Heart left ventricle (tissue), 13 donors: ENCODE results near the gene DLX3.

ENCODE experiments used
- POLR2A ChIP-seq, 2 donors: fragments of 450-650 bp; IDR thresholded peaks; one replicate each; pipeline ENCODE4 v1.6.1; 2017; ENCODE audit warnings: antibody characterized with exemption in 2 of 2, mild to moderate bottlenecking in 2 of 2, moderate library complexity in 2 of 2
- TF ChIP-seq, protein P1 (sequence below), 12 donors: fragments of 200-600 bp; sonication (generic) in 4 of 12; IDR thresholded peaks; one replicate each; pipeline versions ENCODE4 v1.5.0 to v1.8.0; 2018 to 2022; ENCODE audit warnings: antibody characterized with exemption in 12 of 12, mild to moderate bottlenecking in 5 of 12
- donor health status: ischemic (EF 13 %, LVEDD 7.1; RV severe dilation, severe dysfunction).
- donor health status: DM: no; HTN: yes; CAD: no.
- donor health status: DM: no; HTN: no; CAD: no.
- donor health status: ischemic (EF 25% LVEDD 6.9; RV normal size, moderate dysfunction).
- donor health status: ischemic (EF 25% LVEDD 5.7; RV mildly dilated, moderate dysfunction).
- donor health status: ischemic (EF 35%, LVEDD 5.7; RV mildly dilated, moderate dysfunction).
- donor health status: nonischemic (EF 11% LVEDD 7.7; RV severe dilation, severe dysfunction).
- donor health status: DM: yes; HTN: yes; CAD: no.
- donor health status: PGD.
- donor health status: ischemic (EF 29% LVEDD 5.4; RV normal size, mild dysfunction).
- donor health status: nonischemic (EF 23%, LVEDD 6.1; RV moderate dilation, normal function).

DNA sequence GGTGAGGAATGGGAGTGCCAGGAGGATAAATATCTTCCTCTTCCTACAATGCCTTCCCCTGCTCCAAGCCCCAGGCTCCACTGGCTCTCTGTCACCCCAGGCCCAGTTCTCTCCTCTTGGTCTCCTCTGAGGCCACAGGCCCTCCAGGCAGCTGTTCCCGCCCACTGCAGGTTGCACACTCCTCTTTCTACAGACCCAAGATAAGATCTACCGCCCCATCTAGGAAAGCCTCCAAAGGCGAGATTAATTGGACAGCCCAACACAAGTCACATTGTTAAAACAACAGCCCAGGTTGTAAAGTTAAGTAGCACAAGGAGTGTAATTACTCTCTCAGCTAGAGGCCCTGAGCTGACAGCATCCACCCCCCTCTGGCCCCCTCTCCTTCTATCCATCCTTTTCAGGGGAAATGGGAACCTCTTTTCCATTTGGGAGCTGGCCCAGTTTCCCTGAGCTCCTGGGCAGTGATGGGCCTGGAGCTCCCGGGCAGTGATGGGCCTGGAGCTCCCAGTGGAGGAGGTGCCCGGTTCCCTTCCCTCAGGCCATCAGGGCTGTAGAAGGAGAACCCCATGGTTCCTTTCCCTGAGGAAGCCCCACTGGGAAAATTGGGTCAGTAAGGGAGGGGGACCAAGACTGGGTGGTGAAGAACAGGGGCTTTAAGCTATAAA lies 18.7 kb downstream of the DLX3 start:
- TF ChIP-seq, protein P1, sequence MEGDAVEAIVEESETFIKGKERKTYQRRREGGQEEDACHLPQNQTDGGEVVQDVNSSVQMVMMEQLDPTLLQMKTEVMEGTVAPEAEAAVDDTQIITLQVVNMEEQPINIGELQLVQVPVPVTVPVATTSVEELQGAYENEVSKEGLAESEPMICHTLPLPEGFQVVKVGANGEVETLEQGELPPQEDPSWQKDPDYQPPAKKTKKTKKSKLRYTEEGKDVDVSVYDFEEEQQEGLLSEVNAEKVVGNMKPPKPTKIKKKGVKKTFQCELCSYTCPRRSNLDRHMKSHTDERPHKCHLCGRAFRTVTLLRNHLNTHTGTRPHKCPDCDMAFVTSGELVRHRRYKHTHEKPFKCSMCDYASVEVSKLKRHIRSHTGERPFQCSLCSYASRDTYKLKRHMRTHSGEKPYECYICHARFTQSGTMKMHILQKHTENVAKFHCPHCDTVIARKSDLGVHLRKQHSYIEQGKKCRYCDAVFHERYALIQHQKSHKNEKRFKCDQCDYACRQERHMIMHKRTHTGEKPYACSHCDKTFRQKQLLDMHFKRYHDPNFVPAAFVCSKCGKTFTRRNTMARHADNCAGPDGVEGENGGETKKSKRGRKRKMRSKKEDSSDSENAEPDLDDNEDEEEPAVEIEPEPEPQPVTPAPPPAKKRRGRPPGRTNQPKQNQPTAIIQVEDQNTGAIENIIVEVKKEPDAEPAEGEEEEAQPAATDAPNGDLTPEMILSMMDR (IDR thresholded peaks at IDR 0.05): no peak
- no peak for TF ChIP-seq POLR2A (IDR thresholded peaks at IDR 0.05)
